Activated T-cell treated with anti-CD3 and anti-CD28 coated beads, Interleukin-2, amount 50 U/mL, for 72 hours (primary cell): ENCODE data around the gene LRRC10. TPM values are rescaled to one million over a fixed set of nuclear protein-coding genes. Genes with fewer than 3 reads are reported as not detected.

Experiments used
- ATAC-seq, 2 donors: fragments of 150-1000 bp; cut with Tn5 transposase; replicated peaks in 1 of 2; 2 replicates each; pipeline ENCODE4 v1.10.0; 2021; ENCODE audit warnings: moderate library complexity in 2 of 2, mild to moderate bottlenecking in 1 of 2
- DNase-seq, 2 donors: peaks; one replicate each; pipeline ENCODE4 v3.0.0; 2021 to 2022; ENCODE audit warnings: mixed read lengths in 1 of 2
- H3K27ac Mint-ChIP-seq: one replicate; pipeline ENCODE4 v1.8.0; 2022; ENCODE audit warnings: mild to moderate bottlenecking, moderate library complexity, mixed read lengths
- H3K27me3 Mint-ChIP-seq: one replicate; pipeline ENCODE4 v1.8.0; 2022; ENCODE audit warnings: low read depth, mixed read lengths
- H3K36me3 Mint-ChIP-seq, 2 donors: one replicate each; pipeline ENCODE4 v1.8.0; 2022; ENCODE audit warnings: mixed read lengths in 2 of 2, mild to moderate bottlenecking in 1 of 2; ENCODE audit not compliant: insufficient read depth in 2 of 2
- H3K4me1 Mint-ChIP-seq: one replicate; pipeline ENCODE4 v1.8.0; 2022; ENCODE audit warnings: low read depth, mixed read lengths
- H3K4me3 Mint-ChIP-seq, 2 donors: one replicate each; pipeline ENCODE4 v1.8.0; 2022; ENCODE audit warnings: mild to moderate bottlenecking in 2 of 2, mixed read lengths in 2 of 2, moderate library complexity in 2 of 2
- H3K9me3 Mint-ChIP-seq, 2 donors: one replicate each; pipeline ENCODE4 v1.8.0; 2022; ENCODE audit warnings: mixed read lengths in 2 of 2
- total RNA-seq, 2 donors: library from RNA; stranded (reverse); gene quantifications; one replicate each; pipeline ENCODE4 v1.2.3, GENCODE V29; 2022

The LRRC10 gene, protein sequence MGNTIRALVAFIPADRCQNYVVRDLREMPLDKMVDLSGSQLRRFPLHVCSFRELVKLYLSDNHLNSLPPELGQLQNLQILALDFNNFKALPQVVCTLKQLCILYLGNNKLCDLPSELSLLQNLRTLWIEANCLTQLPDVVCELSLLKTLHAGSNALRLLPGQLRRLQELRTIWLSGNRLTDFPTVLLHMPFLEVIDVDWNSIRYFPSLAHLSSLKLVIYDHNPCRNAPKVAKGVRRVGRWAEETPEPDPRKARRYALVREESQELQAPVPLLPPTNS
- total RNA-seq, result not detected

- no peaks in the 10 kb centered on the region for H3K27me3 Mint-ChIP-seq
- H3K9me3 Mint-ChIP-seq, result no peaks in the 10 kb centered on the region
- no peak for ATAC-seq
- H3K27ac Mint-ChIP-seq, result no peak within 1 kb of the TSS
- no peak within 1 kb of the TSS for H3K4me3 Mint-ChIP-seq
- H3K4me1 Mint-ChIP-seq, result no peaks in the 10 kb centered on the region
- no peaks in the 10 kb centered on the region for H3K36me3 Mint-ChIP-seq
- DNase-seq, result no peak
Observed at GRCh38 chr12:69610729-69611128, at the start of gene LRRC10. Gene LRRC10, minus strand, starts transcription at chr12:69610907. Its CDS starts 69 bp downstream, at chr12:69610838.

DNA sequence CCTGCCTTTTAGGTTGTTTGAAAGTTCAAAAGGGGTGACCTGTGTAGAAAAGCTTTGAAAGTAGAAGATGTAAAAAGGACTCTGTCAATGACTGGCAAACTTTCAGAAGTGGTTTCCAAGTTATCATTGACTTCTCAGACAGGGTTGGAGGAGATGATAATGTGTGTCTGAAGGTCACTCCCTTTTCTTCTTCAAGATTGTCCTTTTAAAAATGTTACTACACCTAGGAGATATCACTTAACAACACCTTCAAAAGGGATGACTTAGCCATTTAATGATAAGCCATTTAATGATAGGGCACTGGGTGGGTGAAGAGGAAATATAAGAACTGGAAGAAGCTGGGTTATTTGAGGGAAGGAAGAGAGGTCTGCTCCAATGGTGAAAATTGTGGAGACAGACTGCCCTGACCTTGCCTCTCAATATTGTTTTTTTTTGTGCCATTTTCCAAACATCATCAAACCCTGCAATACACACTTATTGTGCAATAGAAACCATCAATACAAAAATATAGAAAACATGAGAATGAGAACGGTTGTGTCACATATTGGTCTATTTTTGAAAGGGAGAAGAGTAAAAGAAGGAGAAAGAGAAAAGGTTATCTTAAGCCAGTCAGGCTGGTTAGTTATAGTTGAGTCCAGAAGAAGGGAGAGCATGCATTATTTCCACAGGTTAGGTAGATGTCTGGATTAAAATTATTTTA is 49.6 kb upstream of the LRRC10 start:
- no peak overlapping the region for H3K4me3 Mint-ChIP-seq
- H3K36me3 Mint-ChIP-seq, result no peaks in the 10 kb centered on the region
- peaks cover 28% of the 10 kb centered on the region for H3K27me3 Mint-ChIP-seq
- no peaks in the 10 kb centered on the region for H3K9me3 Mint-ChIP-seq
- DNase-seq, result no peak
- no peaks in the 10 kb centered on the region for H3K4me1 Mint-ChIP-seq
- no peak overlapping the region for H3K27ac Mint-ChIP-seq
- no peak for ATAC-seq

- ATAC-seq, result no peak
- no peak overlapping the region for H3K4me3 Mint-ChIP-seq
- no peaks in the 10 kb centered on the region for H3K36me3 Mint-ChIP-seq
- H3K9me3 Mint-ChIP-seq, result no peaks in the 10 kb centered on the region
- H3K27me3 Mint-ChIP-seq, result peaks cover 21% of the 10 kb centered on the region
- no peaks in the 10 kb centered on the region for H3K4me1 Mint-ChIP-seq
- no peak overlapping the region for H3K27ac Mint-ChIP-seq
- DNase-seq, result no peak
Observed at GRCh38 chr12:69658203-69658602, 47.5 kb upstream of the LRRC10 start.

GRCh38 chr12:69657376-69658137 is 46.9 kb upstream of the LRRC10 start:
- H3K27me3 Mint-ChIP-seq, result peaks cover 15% of the 10 kb centered on the region

GRCh38 chr12:69655616-69656340 is 45.1 kb upstream of the LRRC10 start:
- Mint-ChIP-seq H3K9me3 (no peaks in the 10 kb centered on the region), H3K27ac (no peak overlapping the region), H3K36me3 (no peaks in the 10 kb centered on the region), H3K27me3 (peaks cover 16% of the 10 kb centered on the region), H3K4me3 (no peak overlapping the region), H3K4me1 (no peaks in the 10 kb centered on the region)
- ATAC-seq, result no peak
- DNase-seq, result no peak

More at GRCh38 chr12:69657376-69658137, 46.9 kb upstream of the LRRC10 start:
- Mint-ChIP-seq H3K27ac (no peak overlapping the region), H3K4me3 (no peak overlapping the region), H3K36me3 (no peaks in the 10 kb centered on the region), H3K9me3 (no peaks in the 10 kb centered on the region), H3K4me1 (no peaks in the 10 kb centered on the region)
- ATAC-seq, result no peak
- DNase-seq, result no peak

GRCh38 chr12:69653703-69654102 is 43.0 kb upstream of the LRRC10 start:
- no peaks in the 10 kb centered on the region for H3K4me1 Mint-ChIP-seq
- no peak for ATAC-seq
- no peaks in the 10 kb centered on the region for H3K9me3 Mint-ChIP-seq
- H3K27me3 Mint-ChIP-seq, result peaks cover 14% of the 10 kb centered on the region
- DNase-seq, result no peak
- H3K36me3 Mint-ChIP-seq, result no peaks in the 10 kb centered on the region
- no peak overlapping the region for H3K27ac Mint-ChIP-seq
- no peak overlapping the region for H3K4me3 Mint-ChIP-seq

DNA sequence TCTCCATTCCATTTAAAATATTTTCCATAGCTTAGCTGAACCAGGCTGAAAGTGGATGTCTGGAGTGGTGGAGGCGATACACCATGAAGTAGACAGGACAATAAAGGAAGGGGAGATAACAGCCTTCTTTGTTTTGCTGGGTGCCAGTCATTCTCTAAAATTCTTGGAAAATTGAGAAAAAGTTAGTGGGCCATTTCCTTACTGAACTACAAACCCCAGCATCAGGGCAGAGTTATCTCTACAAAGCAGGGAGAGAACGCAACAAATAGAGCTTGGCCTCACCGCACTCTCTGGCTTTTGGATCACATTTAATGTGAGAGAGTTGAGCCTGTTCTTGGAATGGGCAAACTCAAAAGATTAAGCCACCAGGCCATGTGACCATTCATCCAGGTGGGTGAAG is 41.2 kb upstream of the LRRC10 start:
- H3K4me3 Mint-ChIP-seq, result no peak overlapping the region
- H3K36me3 Mint-ChIP-seq, result no peaks in the 10 kb centered on the region
- H3K4me1 Mint-ChIP-seq, result no peaks in the 10 kb centered on the region
- no peak for DNase-seq
- no peak for ATAC-seq
- H3K9me3 Mint-ChIP-seq, result no peaks in the 10 kb centered on the region
- H3K27ac Mint-ChIP-seq, result no peak overlapping the region
- H3K27me3 Mint-ChIP-seq, result peaks cover 30% of the 10 kb centered on the region

GRCh38 chr12:69649529-69649928 is 38.8 kb upstream of the LRRC10 start:
- Mint-ChIP-seq H3K27ac (no peak overlapping the region), H3K36me3 (no peaks in the 10 kb centered on the region), H3K9me3 (no peaks in the 10 kb centered on the region), H3K4me1 (no peaks in the 10 kb centered on the region), H3K27me3 (peaks cover 30% of the 10 kb centered on the region), H3K4me3 (no peak overlapping the region)
- DNase-seq (no peak), ATAC-seq (no peak)

GRCh38 chr12:69648476-69648875 is 37.8 kb upstream of the LRRC10 start:
- Mint-ChIP-seq H3K27me3 (peaks cover 30% of the 10 kb centered on the region), H3K27ac (no peak overlapping the region), H3K4me1 (no peaks in the 10 kb centered on the region), H3K9me3 (no peaks in the 10 kb centered on the region), H3K4me3 (no peak overlapping the region), H3K36me3 (no peaks in the 10 kb centered on the region)
- no peak for ATAC-seq
- no peak for DNase-seq

DNA sequence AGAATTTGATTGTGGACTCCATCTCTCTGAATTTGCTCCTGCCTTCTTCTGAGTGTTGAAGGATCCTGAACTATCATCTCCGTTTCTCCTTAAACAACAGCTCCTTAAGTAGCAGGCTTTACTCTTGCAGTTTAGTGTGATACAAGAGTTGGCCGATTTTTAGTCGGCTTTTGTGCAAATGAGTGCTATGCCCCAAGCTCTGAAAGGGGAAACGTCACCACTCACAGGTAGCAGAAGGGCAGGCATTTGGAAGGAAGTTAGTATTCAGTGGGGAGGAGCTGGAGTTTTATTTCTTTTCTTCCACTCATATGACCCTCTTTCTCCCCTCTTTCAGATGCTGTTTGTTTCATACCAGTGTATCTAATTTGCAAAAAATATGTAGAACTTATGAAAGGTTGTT is 36.5 kb upstream of the LRRC10 start:
- ATAC-seq, result no peak
- Mint-ChIP-seq H3K4me3 (no peak overlapping the region), H3K27me3 (peaks cover 30% of the 10 kb centered on the region), H3K9me3 (no peaks in the 10 kb centered on the region), H3K36me3 (no peaks in the 10 kb centered on the region), H3K4me1 (no peaks in the 10 kb centered on the region), H3K27ac (no peak overlapping the region)
- DNase-seq, result no peak

DNA sequence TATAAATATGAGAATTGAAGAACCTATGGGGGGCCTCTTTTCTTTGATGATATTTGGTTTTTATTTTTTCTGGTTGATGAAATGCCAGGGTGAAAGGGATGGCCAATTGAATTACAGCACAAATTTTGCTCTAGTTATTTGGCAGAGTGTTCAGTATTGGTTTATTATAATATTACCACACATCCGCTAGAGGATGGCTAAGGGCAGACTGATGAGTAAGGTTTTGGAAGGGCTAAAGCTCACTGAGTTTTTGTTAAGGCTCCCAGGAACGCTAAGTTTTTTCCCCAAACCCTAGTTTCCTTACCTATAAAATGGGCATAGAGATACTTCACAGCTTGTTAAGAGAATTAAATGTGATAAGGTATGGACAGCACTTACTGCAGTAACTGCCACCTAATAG is 34.3 kb upstream of the LRRC10 start:
- no peaks in the 10 kb centered on the region for H3K9me3 Mint-ChIP-seq
- ATAC-seq (no peak), DNase-seq (no peak)
- H3K4me1 Mint-ChIP-seq, result no peaks in the 10 kb centered on the region
- peaks cover 23% of the 10 kb centered on the region for H3K27me3 Mint-ChIP-seq
- no peak overlapping the region for H3K4me3 Mint-ChIP-seq
- H3K36me3 Mint-ChIP-seq, result no peaks in the 10 kb centered on the region
- H3K27ac Mint-ChIP-seq, result no peak overlapping the region

- H3K27ac Mint-ChIP-seq, result no peak overlapping the region
- H3K4me3 Mint-ChIP-seq, result no peak overlapping the region
Observed at GRCh38 chr12:69644511-69644910, 33.8 kb upstream of the LRRC10 start.

GRCh38 chr12:69642531-69642930 is 31.8 kb upstream of the LRRC10 start:
- ATAC-seq (no peak), DNase-seq (no peak)
- no peak overlapping the region for H3K27ac Mint-ChIP-seq
- H3K27me3 Mint-ChIP-seq, result peaks cover 6% of the 10 kb centered on the region
- no peaks in the 10 kb centered on the region for H3K9me3 Mint-ChIP-seq
- no peak overlapping the region for H3K4me3 Mint-ChIP-seq
- H3K36me3 Mint-ChIP-seq, result no peaks in the 10 kb centered on the region
- H3K4me1 Mint-ChIP-seq, result peaks cover 6% of the 10 kb centered on the region

More at GRCh38 chr12:69644511-69644910, 33.8 kb upstream of the LRRC10 start:
- Mint-ChIP-seq H3K4me1 (peaks cover 1% of the 10 kb centered on the region), H3K27me3 (peaks cover 19% of the 10 kb centered on the region), H3K9me3 (no peaks in the 10 kb centered on the region), H3K36me3 (no peaks in the 10 kb centered on the region)
- ATAC-seq (no peak), DNase-seq (no peak)
